Neural cell (in vitro differentiated cells): ENCODE results near the gene LRIG1. TPM values are rescaled to one million over a fixed set of nuclear protein-coding genes. Genes with fewer than 3 reads are reported as not detected.

Experiments
- H2AFZ ChIP-seq: fragments of 200-600, 300-800 bp; sonication (generic), shearing (Covaris generic); 2 replicates; pipeline ENCODE4 v1.6.0; 2014; ENCODE audit warnings: low read depth, mild to moderate bottlenecking, antibody characterized with exemption, low read length, moderate library complexity
- H3F3A ChIP-seq: fragments of 200-600 bp; shearing (Covaris generic); 2 replicates; pipeline ENCODE4 v1.6.1; 2016; ENCODE audit warnings: mild to moderate bottlenecking, moderate library complexity, mixed read lengths, antibody characterized with exemption, low read length; ENCODE audit not compliant: insufficient read depth, poor library complexity, severe bottlenecking
- H3K27ac ChIP-seq: fragments of 200-600, 300-800 bp; sonication (generic), shearing (Covaris generic); 2 replicates; pipeline ENCODE4 v1.5.1; 2014; ENCODE audit warnings: mild to moderate bottlenecking, low read length, moderate library complexity
- H3K27me3 ChIP-seq: fragments of 300-800, 200-600 bp; sonication (generic), shearing (Covaris generic); 2 replicates; pipeline ENCODE4 v1.6.0; 2014; ENCODE audit warnings: mild to moderate bottlenecking, low read depth, low read length, moderate library complexity; ENCODE audit not compliant: insufficient read depth
- H3K36me3 ChIP-seq: fragments of 300-800, 200-600 bp; sonication (generic), shearing (Covaris generic); 2 replicates; pipeline ENCODE4 v1.5.1; 2014; ENCODE audit warnings: mild to moderate bottlenecking, antibody characterized with exemption, low read length, moderate library complexity; ENCODE audit not compliant: insufficient read depth
- H3K4me2 ChIP-seq: fragments of 300-800, 200-600 bp; sonication (generic), shearing (Covaris generic); 2 replicates; pipeline ENCODE4 v1.6.0; 2014; ENCODE audit warnings: mild to moderate bottlenecking, low read length
- H3K4me3 ChIP-seq: fragments of 300-800, 200-600 bp; sonication (generic), shearing (Covaris generic); 2 replicates; pipeline ENCODE4 v1.5.1; 2014; ENCODE audit warnings: mild to moderate bottlenecking, low read length, moderate library complexity
- H3K79me2 ChIP-seq: fragments of 200-600 bp; shearing (Covaris generic); replicated peaks from 2 replicates; pipeline ENCODE4 v1.6.0; 2014; ENCODE audit warnings: mild to moderate bottlenecking, low read length, moderate library complexity; ENCODE audit not compliant: insufficient read depth
- H3K9ac ChIP-seq: fragments of 300-800, 200-600 bp; sonication (generic), shearing (Covaris generic); 2 replicates; pipeline ENCODE4 v1.6.1; 2016; ENCODE audit warnings: mild to moderate bottlenecking, low read length, mixed read lengths
- H3K9me2 ChIP-seq: fragments of 200-600 bp; shearing (Covaris generic); 2 replicates; pipeline ENCODE4 v1.6.1; 2016; ENCODE audit warnings: mild to moderate bottlenecking, low read length, mixed read lengths; ENCODE audit not compliant: insufficient read depth
- H3K9me3 ChIP-seq: fragments of 200-600, 300-800 bp; sonication (generic), shearing (Covaris generic); 2 replicates; pipeline ENCODE4 v1.6.1; 2016; ENCODE audit warnings: mild to moderate bottlenecking, mixed run types, low read length, moderate library complexity, mixed read lengths
- H4K20me1 ChIP-seq: fragments of 200-600 bp; shearing (Covaris generic); 2 replicates; pipeline ENCODE4 v1.6.1; 2016; ENCODE audit warnings: mild to moderate bottlenecking, mixed run types; ENCODE audit not compliant: insufficient read depth
- CTCF ChIP-seq: fragments of 450-650 bp; IDR thresholded peaks from 2 replicates; pipeline ENCODE4 v1.5.1; 2014; ENCODE audit warnings: antibody characterized with exemption, mild to moderate bottlenecking, moderate library complexity; ENCODE audit not compliant: poor library complexity, severe bottlenecking
- EP300 ChIP-seq: fragments of 450-650 bp; conservative IDR thresholded peaks from 2 replicates; pipeline ENCODE4 v1.6.1; 2014; ENCODE audit warnings: antibody characterized with exemption, mild to moderate bottlenecking, moderate library complexity; ENCODE audit not compliant: poor library complexity, severe bottlenecking
- EZH2 ChIP-seq: fragments of 200-600, 300-800 bp; shearing (Covaris generic), sonication (generic); IDR thresholded peaks from 2 replicates; pipeline ENCODE4 v1.6.1; 2014; ENCODE audit warnings: antibody characterized with exemption, low read length, borderline replicate concordance, mild to moderate bottlenecking; ENCODE audit not compliant: insufficient read depth, poor library complexity, severe bottlenecking
- MXI1 ChIP-seq: fragments of 450-650 bp; conservative IDR thresholded peaks from 2 replicates; pipeline ENCODE4 v1.6.1; 2014; ENCODE audit warnings: antibody characterized with exemption, mild to moderate bottlenecking; ENCODE audit not compliant: poor library complexity, severe bottlenecking
- POLR2AphosphoS5 ChIP-seq: IDR thresholded peaks from 2 replicates; pipeline ENCODE4 v1.6.1; 2012
- RAD21 ChIP-seq: fragments of 450-650 bp; conservative IDR thresholded peaks from 2 replicates; pipeline ENCODE4 v1.6.1; 2014; ENCODE audit warnings: antibody characterized with exemption, mild to moderate bottlenecking, moderate library complexity
- REST ChIP-seq: IDR thresholded peaks from 2 replicates; pipeline ENCODE4 v1.6.1; 2012; ENCODE audit warnings: borderline replicate concordance
- SMC3 ChIP-seq: fragments of 450-650 bp; conservative IDR thresholded peaks from 2 replicates; pipeline ENCODE4 v1.6.1; 2014; ENCODE audit warnings: antibody characterized with exemption, mild to moderate bottlenecking, moderate library complexity; ENCODE audit not compliant: poor library complexity
- TAF1 ChIP-seq: IDR thresholded peaks from 2 replicates; pipeline ENCODE4 v1.6.1; 2012; ENCODE audit warnings: low read depth
- polyA plus RNA-seq: library from polyadenylated mRNA; depleted of rRNA; stranded (reverse); fragments of >200 nt; gene quantifications from 2 replicates; pipeline ENCODE4 v1.2.3, GENCODE V29; 2014

LRIG1 gene
- polyA plus RNA-seq, 1 donor from 2014 or later = 7.1 TPM

GRCh38 chr3:66404197-66404596, 96.6 kb downstream of the LRIG1 start (continued):
- TF ChIP-seq REST = no peak
- no peak for TF ChIP-seq EP300
- TF ChIP-seq POLR2AphosphoS5 = no peak
- no peak for TF ChIP-seq SMC3

- Histone ChIP-seq H2AFZ (no peak overlapping the region), H3F3A (no peaks in the 10 kb centered on the region), H3K79me2 (no peaks in the 10 kb centered on the region), H3K9me3 (no peaks in the 10 kb centered on the region), H3K27ac (no peak overlapping the region), H3K36me3 (no peaks in the 10 kb centered on the region), H3K9me2 (no peaks in the 10 kb centered on the region), H3K27me3 (no peaks in the 10 kb centered on the region), H3K4me2 (no peak overlapping the region), H3K4me3 (no peak overlapping the region), H4K20me1 (no peaks in the 10 kb centered on the region), H3K9ac (no peak overlapping the region)
- TF ChIP-seq POLR2AphosphoS5 (no peak), SMC3 (no peak), EP300 (no peak), TAF1 (no peak), MXI1 (no peak), RAD21 (no peak), REST (no peak), EZH2 (no peak), CTCF (no peak)
Measured at GRCh38 chr3:66403323-66403990, 97.4 kb downstream of the LRIG1 start.
